HG02763 (cell line): ENCODE measurements around the gene BPIFB2.
"Not testable (repeated sequence)": the region's sequence is repeated elsewhere in the genome, so short reads cannot be mapped to it uniquely, and the experiment has no call there.

ENCODE experiments used
- ATAC-seq: cut with Tn5 transposase; IDR thresholded peaks from one replicate; pipeline ENCODE4 v1.9.1; 2021; ENCODE audit warnings: mild to moderate bottlenecking, moderate library complexity; ENCODE audit not compliant: unreplicated experiment

The BPIFB2 gene

GRCh38 chr20:32970115-32970972 is 37.2 kb upstream of the BPIFB2 start:
- ATAC-seq, result no peak

- ATAC-seq, result no peak
Observed at GRCh38 chr20:32970973-32971300, 36.6 kb upstream of the BPIFB2 start.

GRCh38 chr20:32971703-32972161 is 35.8 kb upstream of the BPIFB2 start:
- ATAC-seq, result peak; percentile 19

- ATAC-seq, result peak; percentile 73
Observed at GRCh38 chr20:32972181-32973076, 35.1 kb upstream of the BPIFB2 start.

GRCh38 chr20:32973077-32973717 is 34.3 kb upstream of the BPIFB2 start:
- ATAC-seq, result no peak

- ATAC-seq, result not testable (repeated sequence)
Observed at GRCh38 chr20:32974204-32975064, 33.1 kb upstream of the BPIFB2 start.

GRCh38 chr20:32975121-32975520 is 32.4 kb upstream of the BPIFB2 start:
- not testable (repeated sequence) for ATAC-seq

- ATAC-seq, result no peak
Observed at GRCh38 chr20:32975698-32976674, 31.5 kb upstream of the BPIFB2 start.

GRCh38 chr20:32976746-32977145 is 30.8 kb upstream of the BPIFB2 start:
- ATAC-seq, result no peak

- no peak for ATAC-seq
Observed at GRCh38 chr20:32977281-32978008, 30.1 kb upstream of the BPIFB2 start.

GRCh38 chr20:32978009-32978335 is 29.5 kb upstream of the BPIFB2 start:
- ATAC-seq, result no peak

- no peak for ATAC-seq
Observed at GRCh38 chr20:32979201-32979998, 28.1 kb upstream of the BPIFB2 start.

GRCh38 chr20:32980131-32980941 is 27.2 kb upstream of the BPIFB2 start:
- ATAC-seq, result no peak

GRCh38 chr20:32980990-32981389 is 26.5 kb upstream of the BPIFB2 start:
- no peak for ATAC-seq

- no peak for ATAC-seq
Observed at GRCh38 chr20:32982617-32983458, 24.7 kb upstream of the BPIFB2 start.

GRCh38 chr20:32983459-32984112 is 23.9 kb upstream of the BPIFB2 start:
- no peak for ATAC-seq
